K562 (cell line): Measurements from ENCODE around the gene ALKBH4. TPM values are rescaled to one million over a fixed set of nuclear protein-coding genes. Genes with fewer than 3 reads are reported as not detected.
A peak's percentile ranks its signal among the peaks of the same experiment; 100 is the strongest.
"Not testable (repeated sequence)": the region's sequence is repeated elsewhere in the genome, so short reads cannot be mapped to it uniquely, and the experiment has no call there.

Source experiments
- ATAC-seq: fragments of 200-7000 bp; cut with Tn5 transposase; 3 replicates; pipeline ENCODE4 v1.9.1; 2020; ENCODE audit warnings: moderate library complexity
- BruUV-seq: library from RNA; stranded (reverse); fragments of 400-500 nt; replicated peaks from 2 replicates; lab custom pipeline; 2021; lab: Mats Ljungman, UMichigan
- CTCF ChIA-PET: fragments of 300-600 bp; formaldehyde crosslinking; extraction: SDS; loops from one replicate; lab custom pipeline; 2021; ENCODE audit warnings: low intra/inter-chr PET ratio; lab: Yijun Ruan, JAX
- POLR2A ChIA-PET: fragments of 300-600, 350-650 bp; sonication (Branson Sonifier 250); formaldehyde crosslinking; extraction: SDS; loops from one replicate; lab custom pipeline; 2021; ENCODE audit warnings: antibody characterized with exemption, inconsistent platforms; lab: Yijun Ruan, JAX
- DNase-seq, 4 experiments: peaks; one replicate each; pipeline versions ENCODE4 v3.0.0 to v3.0.0-alpha.2; 2011 to 2018; ENCODE audit warnings: low spot score in 3 of 4, mixed read lengths in 3 of 4; ENCODE audit errors: extremely low read depth in 1 of 4
- FAIRE-seq: peaks from 2 replicates; lab custom pipeline; 2011; peaks lifted over from hg19 to GRCh38; lab: Jason Lieb, UNC
- H2AFZ ChIP-seq: 2 replicates; pipeline ENCODE4 v1.6.0; 2011; ENCODE audit warnings: low read depth, low read length, control low read depth, inconsistent platforms
- H3K27ac ChIP-seq: fragments of 200-600 bp; 3 replicates; pipeline ENCODE4 v1.8.0; 2011; ENCODE audit warnings: low read depth, mild to moderate bottlenecking, control low read depth, inconsistent platforms, low read length, moderate library complexity, mixed read lengths; ENCODE audit errors: extremely low read depth
- H3K27me3 ChIP-seq, 2 experiments: fragments of 300-600 bp in 1 of 2; 2 replicates in 1 of 2; 3 replicates in 1 of 2; pipeline versions ENCODE4 v1.6.0 to v1.8.0; 2011; ENCODE audit warnings: inconsistent platforms in 2 of 2, low read length in 2 of 2, mild to moderate bottlenecking in 1 of 2, mixed read lengths in 1 of 2, moderate library complexity in 1 of 2; ENCODE audit not compliant: control insufficient read depth in 2 of 2, insufficient read depth in 2 of 2
- H3K36me3 ChIP-seq: fragments of 300-600 bp; 3 replicates; pipeline ENCODE4 v1.8.0; 2011; ENCODE audit warnings: mild to moderate bottlenecking, low read length, inconsistent platforms; ENCODE audit not compliant: control insufficient read depth, insufficient read depth
- H3K4me1 ChIP-seq, 2 experiments: fragments of 200-600 bp in 1 of 2; replicated peaks in 1 of 2; 2 replicates in 1 of 2; 3 replicates in 1 of 2; pipeline versions ENCODE4 v1.5.1 to v1.8.0; 2011; ENCODE audit warnings: inconsistent platforms in 2 of 2, low read length in 2 of 2, mild to moderate bottlenecking in 1 of 2, mixed read lengths in 1 of 2, moderate library complexity in 1 of 2; ENCODE audit not compliant: control insufficient read depth in 2 of 2, insufficient read depth in 2 of 2
- H3K4me2 ChIP-seq: 2 replicates; pipeline ENCODE4 v1.6.1; 2011; ENCODE audit warnings: low read length, control low read depth, inconsistent platforms, mixed read lengths; ENCODE audit not compliant: insufficient read depth
- H3K4me3 ChIP-seq: fragments of 200-600 bp; sonication (generic), shearing (Covaris generic); 2 replicates; pipeline ENCODE4 v1.5.1; 2016; ENCODE audit warnings: control low read depth, inconsistent platforms
- H3K79me2 ChIP-seq: fragments of 200-600 bp; 3 replicates; pipeline ENCODE4 v1.8.0; 2011; ENCODE audit warnings: low read length, inconsistent platforms; ENCODE audit not compliant: control insufficient read depth, insufficient read depth
- H3K9ac ChIP-seq, 2 experiments: 2 replicates each; pipeline versions ENCODE4 v1.6.0 to v1.6.1; 2011; ENCODE audit warnings: low read depth in 2 of 2, low read length in 2 of 2, control low read depth in 1 of 2, inconsistent platforms in 1 of 2, mild to moderate bottlenecking in 1 of 2, mixed read lengths in 1 of 2; ENCODE audit not compliant: insufficient read depth in 1 of 2
- H3K9me1 ChIP-seq: one replicate; pipeline ENCODE4 v1.6.0; 2011; ENCODE audit warnings: inconsistent platforms, mild to moderate bottlenecking, low read length, moderate library complexity; ENCODE audit not compliant: control insufficient read depth, insufficient read depth
- H3K9me3 ChIP-seq: replicated peaks from 2 replicates; pipeline ENCODE4 v1.5.1; 2011; ENCODE audit warnings: low read depth, low read length, inconsistent platforms; ENCODE audit not compliant: control insufficient read depth, insufficient read depth
- H4K20me1 ChIP-seq: replicated peaks from 2 replicates; pipeline ENCODE4 v1.6.1; 2011; ENCODE audit warnings: low read length, inconsistent platforms, mixed read lengths; ENCODE audit not compliant: control insufficient read depth, insufficient read depth
- ARID2 ChIP-seq: fragments of 450-650 bp; IDR thresholded peaks from 2 replicates; pipeline ENCODE4 v1.6.1; 2017; ENCODE audit warnings: antibody characterized with exemption, mild to moderate bottlenecking
- CC2D1A ChIP-seq: fragments of 450-650 bp; IDR thresholded peaks from 2 replicates; pipeline ENCODE4 v1.6.1; 2017; ENCODE audit warnings: mild to moderate bottlenecking
- CTBP1 ChIP-seq: fragments of 450-650 bp; IDR thresholded peaks from 2 replicates; pipeline ENCODE4 v1.6.1; 2016; ENCODE audit warnings: borderline replicate concordance
- DPF2 ChIP-seq: fragments of 450-650 bp; IDR thresholded peaks from 2 replicates; pipeline ENCODE4 v1.6.1; 2016
- GATAD2A ChIP-seq: fragments of 450-650 bp; IDR thresholded peaks from 2 replicates; pipeline ENCODE4 v1.6.1; 2017
- HLTF ChIP-seq: fragments of 450-650 bp; IDR thresholded peaks from 2 replicates; pipeline ENCODE4 v1.6.1; 2016
- LARP7 ChIP-seq: fragments of 450-650 bp; IDR thresholded peaks from 2 replicates; pipeline ENCODE4 v1.6.1; 2016
- MAZ ChIP-seq, 2 experiments: fragments of 450-650 bp in 1 of 2; sonication (generic) in 1 of 2; formaldehyde crosslinking; IDR thresholded peaks in 1 of 2; conservative IDR thresholded peaks in 1 of 2; 2 replicates each; pipeline versions ENCODE4 v1.4.0 to v1.5.0; 2020; ENCODE audit warnings: mild to moderate bottlenecking in 1 of 2, missing genetic modification reagents in 1 of 2
- MTA1 ChIP-seq: fragments of 450-650 bp; IDR thresholded peaks from 2 replicates; pipeline ENCODE4 v1.6.1; 2017; ENCODE audit warnings: borderline replicate concordance
- MTA3 ChIP-seq: fragments of 450-650 bp; formaldehyde crosslinking; IDR thresholded peaks from 2 replicates; pipeline ENCODE4 v1.6.1; 2017; ENCODE audit warnings: mild to moderate bottlenecking, borderline replicate concordance
- NR4A1 ChIP-seq, 2 experiments: fragments of 250-450 bp in 1 of 2; fragments of 450-650 bp in 1 of 2; sonication (Bioruptor Pico) in 1 of 2; IDR thresholded peaks; 2 replicates each; pipeline versions ENCODE4 v1.4.0 to v1.6.1; 2016 to 2020; ENCODE audit warnings: mild to moderate bottlenecking in 2 of 2, missing compliant biosample characterization in 1 of 2, missing genetic modification characterization in 1 of 2, moderate library complexity in 1 of 2
- RAD21 ChIP-seq, 2 experiments: fragments of 250-450 bp in 1 of 2; fragments of 450-650 bp in 1 of 2; sonication (Bioruptor Pico) in 1 of 2; formaldehyde crosslinking in 1 of 2; IDR thresholded peaks in 1 of 2; conservative IDR thresholded peaks in 1 of 2; 2 replicates each; pipeline versions ENCODE4 v1.4.0 to v1.8.0; 2020 to 2022; ENCODE audit warnings: mild to moderate bottlenecking in 2 of 2, moderate library complexity in 1 of 2
- SMAD4 ChIP-seq: fragments of 250-450 bp; sonication (Bioruptor Pico); conservative IDR thresholded peaks from 2 replicates; pipeline ENCODE4 v1.8.0; 2021; ENCODE audit warnings: inconsistent platforms, mild to moderate bottlenecking, moderate library complexity
- SMC3 ChIP-seq: conservative IDR thresholded peaks from 2 replicates; pipeline ENCODE4 v1.6.1; 2011; ENCODE audit warnings: low read depth, low read length, improper control_type of control experiment; ENCODE audit not compliant: insufficient read depth
- ZC3H8 ChIP-seq: fragments of 450-650 bp; IDR thresholded peaks from 2 replicates; pipeline ENCODE4 v1.6.1; 2017
- WGBS: fragments of 100-300 bp; shearing (Covaris generic); methylation state at CpG from one replicate; pipeline ENCODE4 v1.1.6; 2016; ENCODE audit warnings: low coverage, mixed read lengths; ENCODE audit not compliant: insufficient coverage; ENCODE audit errors: missing lambda C conversion rate; 5-methylcytosine and 5-hydroxymethylcytosine counted together
- in situ Hi-C: fragments of 300-500 bp; cut with MboI; formaldehyde crosslinking; loops from 4 replicates; pipeline ENCODE4 v1.15.0; 2018; ENCODE audit warnings: inconsistent platforms, mixed read lengths
- intact Hi-C: fragments of 100-400 bp; cut with micrococcal nuclease; formaldehyde crosslinking; loops from 2 replicates; pipeline ENCODE4 v1.14.2; 2022
- polyA plus RNA-seq, 8 experiments: library from polyadenylated mRNA; depleted of rRNA in 4 of 8; stranded (reverse) in 5 of 8; unstranded in 3 of 8; fragments of >200 nt; fragmentation: Nextera tagmentation in 2 of 8; fragmentation: Illumina TruSeq in 1 of 8; extraction: Ambion mirVana in 2 of 8; extraction: Trizol in 1 of 8; gene quantifications; 2 replicates each; pipeline versions ENCODE4 v1.2.1 to v1.2.3, GENCODE V29; 2011 to 2014; ENCODE audit warnings: inconsistent platforms in 1 of 8, missing spikeins in 1 of 8
- total RNA-seq, 7 experiments: library from RNA; depleted of rRNA in 6 of 7; stranded (reverse); fragments of >200 nt in 6 of 7; fragmentation: Illumina TruSeq in 2 of 7; extraction: Trizol in 2 of 7; gene quantifications; 2 replicates each; pipeline versions ENCODE4 v1.2.1 to v1.2.3, GENCODE V29; 2011 to 2021; ENCODE audit warnings: low replicate concordance in 1 of 7
- TF ChIP-seq, protein P1 (sequence below): fragments of 450-650 bp; IDR thresholded peaks from 2 replicates; pipeline ENCODE4 v1.6.1; 2018; ENCODE audit not compliant: partially characterized antibody
- TF ChIP-seq, protein P2 (sequence below): fragments of 450-650 bp; formaldehyde crosslinking; IDR thresholded peaks from 2 replicates; pipeline ENCODE4 v1.4.0; 2020; ENCODE audit warnings: mild to moderate bottlenecking, moderate library complexity

Gene ALKBH4
- total and polyA plus RNA-seq, 9 of the 15 experiments (the other 6 are each of a cell fraction or from before 2014, with no cell fraction given), result 4.6 to 21.4 (median 11.8) TPM

DNA sequence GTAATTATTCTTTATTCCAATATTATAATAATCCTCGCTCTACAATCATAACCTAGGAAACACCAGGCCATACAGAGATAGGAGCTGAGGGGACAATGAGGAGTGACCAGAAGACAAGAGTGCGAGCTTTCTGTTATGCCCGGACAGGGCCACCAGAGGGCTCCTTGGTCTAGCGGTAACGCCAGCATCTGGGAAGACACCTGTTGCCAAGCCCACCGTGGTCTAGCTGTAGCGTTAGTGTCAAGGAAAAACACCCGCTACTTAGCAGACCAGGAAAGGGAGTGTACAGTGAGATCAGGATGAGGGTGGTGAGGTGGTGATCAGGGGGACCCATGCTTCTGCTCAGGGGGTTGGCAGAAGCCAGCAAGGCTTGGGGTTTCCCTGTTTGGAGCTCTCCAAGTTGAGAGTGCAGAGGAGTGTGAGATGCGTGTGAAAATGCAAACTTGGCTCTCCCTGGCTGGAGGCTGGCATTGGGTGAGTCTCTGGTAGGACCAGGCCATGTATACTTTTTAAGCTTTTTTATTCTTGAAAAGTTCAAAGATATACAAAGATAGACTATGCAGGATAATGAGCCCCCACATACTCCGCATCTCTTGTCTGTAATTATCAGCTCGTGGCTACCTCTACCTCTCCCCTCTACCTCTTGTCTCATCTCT is 15.4 kb upstream of the ALKBH4 start:
- in situ Hi-C loops, result loop anchor here (25.0 kb wide), 1 partner anchor 582 kb away; the partner anchor contains the start of gene FBXL13
- POLR2A ChIA-PET; BruUV-seq; H3K27ac ChIP-seq; H3K9ac ChIP-seq; H3K27me3 ChIP-seq; H4K20me1 ChIP-seq; H3K4me2 ChIP-seq; CTCF ChIA-PET; H2AFZ ChIP-seq; H3K9me1 ChIP-seq; FAIRE-seq; H3K4me3 ChIP-seq; H3K9me3 ChIP-seq; intact Hi-C loops; H3K79me2 ChIP-seq; H3K4me1 ChIP-seq; H3K36me3 ChIP-seq; DNase-seq; TF ChIP-seq NR4A1 (CRISPR knock-in tag; IDR thresholded peaks at IDR 0.05): not testable (repeated sequence)
- peak; percentile 37 for ATAC-seq
- WGBS, result 1% methylated on average over 6 of the region's 11 CpGs
- TF ChIP-seq DPF2 (0 out of 2 replicates have a peak, but pooled peaks have one; percentile 17), SMAD4 (CRISPR knock-in tag) (0 out of 2 replicates have a peak, but pooled peaks have one; percentile 22), CC2D1A (peak; percentile 49; the same call in 1 of the 2 replicates), NR4A1 (tag; IDR thresholded peaks at IDR 0.05) (0 out of 2 replicates have a peak, but pooled peaks have one; percentile 29), ARID2 (peak; percentile 38; the same call in 1 of the 2 replicates), CTBP1 (peak; percentile 29; the same call in 1 of the 2 replicates), GATAD2A (peak; percentile 69; the same call in 1 of the 2 replicates), HLTF (0 out of 2 replicates have a peak, but pooled peaks have one; percentile 56), MTA1 (0 out of 2 replicates have a peak, but pooled peaks have one; percentile 24), MAZ (CRISPR knock-in tag; conservative IDR thresholded peaks at IDR 0.05 in 1 of 2, IDR thresholded peaks at IDR 0.05 in 1 of 2) (0 out of 4 replicates have a peak, but pooled peaks of 1 of the 2 experiments have one; percentile 29), ZC3H8 (0 out of 2 replicates have a peak, but pooled peaks have one; percentile 49), LARP7 (0 out of 2 replicates have a peak, but pooled peaks have one; percentile 41), RAD21 (CRISPR knock-in tag; conservative IDR thresholded peaks at IDR 0.05 in 1 of 2, IDR thresholded peaks at IDR 0.05 in 1 of 2) (peak; percentile 66 to 72), MTA3 (0 out of 2 replicates have a peak, but pooled peaks have one; percentile 45), SMC3 (0 out of 2 replicates have a peak, but pooled peaks have one; percentile 12)
- TF ChIP-seq, protein P1, sequence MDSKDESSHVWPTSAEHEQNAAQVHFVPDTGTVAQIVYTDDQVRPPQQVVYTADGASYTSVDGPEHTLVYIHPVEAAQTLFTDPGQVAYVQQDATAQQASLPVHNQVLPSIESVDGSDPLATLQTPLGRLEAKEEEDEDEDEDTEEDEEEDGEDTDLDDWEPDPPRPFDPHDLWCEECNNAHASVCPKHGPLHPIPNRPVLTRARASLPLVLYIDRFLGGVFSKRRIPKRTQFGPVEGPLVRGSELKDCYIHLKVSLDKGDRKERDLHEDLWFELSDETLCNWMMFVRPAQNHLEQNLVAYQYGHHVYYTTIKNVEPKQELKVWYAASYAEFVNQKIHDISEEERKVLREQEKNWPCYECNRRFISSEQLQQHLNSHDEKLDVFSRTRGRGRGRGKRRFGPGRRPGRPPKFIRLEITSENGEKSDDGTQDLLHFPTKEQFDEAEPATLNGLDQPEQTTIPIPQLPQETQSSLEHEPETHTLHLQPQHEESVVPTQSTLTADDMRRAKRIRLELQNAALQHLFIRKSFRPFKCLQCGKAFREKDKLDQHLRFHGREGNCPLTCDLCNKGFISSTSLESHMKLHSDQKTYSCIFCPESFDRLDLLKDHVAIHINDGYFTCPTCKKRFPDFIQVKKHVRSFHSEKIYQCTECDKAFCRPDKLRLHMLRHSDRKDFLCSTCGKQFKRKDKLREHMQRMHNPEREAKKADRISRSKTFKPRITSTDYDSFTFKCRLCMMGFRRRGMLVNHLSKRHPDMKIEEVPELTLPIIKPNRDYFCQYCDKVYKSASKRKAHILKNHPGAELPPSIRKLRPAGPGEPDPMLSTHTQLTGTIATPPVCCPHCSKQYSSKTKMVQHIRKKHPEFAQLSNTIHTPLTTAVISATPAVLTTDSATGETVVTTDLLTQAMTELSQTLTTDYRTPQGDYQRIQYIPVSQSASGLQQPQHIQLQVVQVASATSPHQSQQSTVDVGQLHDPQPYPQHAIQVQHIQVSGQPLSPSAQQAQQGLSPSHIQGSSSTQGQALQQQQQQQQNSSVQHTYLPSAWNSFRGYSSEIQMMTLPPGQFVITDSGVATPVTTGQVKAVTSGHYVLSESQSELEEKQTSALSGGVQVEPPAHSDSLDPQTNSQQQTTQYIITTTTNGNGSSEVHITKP, result peak; percentile 70
- TF ChIP-seq, protein P2, sequence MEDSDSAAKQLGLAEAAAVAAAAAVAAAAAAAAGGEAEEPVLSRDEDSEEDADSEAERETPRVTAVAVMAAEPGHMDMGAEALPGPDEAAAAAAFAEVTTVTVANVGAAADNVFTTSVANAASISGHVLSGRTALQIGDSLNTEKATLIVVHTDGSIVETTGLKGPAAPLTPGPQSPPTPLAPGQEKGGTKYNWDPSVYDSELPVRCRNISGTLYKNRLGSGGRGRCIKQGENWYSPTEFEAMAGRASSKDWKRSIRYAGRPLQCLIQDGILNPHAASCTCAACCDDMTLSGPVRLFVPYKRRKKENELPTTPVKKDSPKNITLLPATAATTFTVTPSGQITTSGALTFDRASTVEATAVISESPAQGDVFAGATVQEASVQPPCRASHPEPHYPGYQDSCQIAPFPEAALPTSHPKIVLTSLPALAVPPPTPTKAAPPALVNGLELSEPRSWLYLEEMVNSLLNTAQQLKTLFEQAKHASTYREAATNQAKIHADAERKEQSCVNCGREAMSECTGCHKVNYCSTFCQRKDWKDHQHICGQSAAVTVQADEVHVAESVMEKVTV (CRISPR knock-in tag), result peak; percentile 46; the same call in 1 of the 2 replicates
